Hematopoietic multipotent progenitor cell treated with erythropoietin and hydrocortisone succinate and interleukin-3 and kit ligand, for 6 days (in vitro differentiated cells): ENCODE data around the gene TMEM8B.
"Not testable (repeated sequence)": the region's sequence is repeated elsewhere in the genome, so short reads cannot be mapped to it uniquely, and the experiment has no call there.

Source experiments
- DNase-seq: peaks from one replicate; pipeline ENCODE4 v3.0.0-alpha.2; 2015

TMEM8B gene

DNA sequence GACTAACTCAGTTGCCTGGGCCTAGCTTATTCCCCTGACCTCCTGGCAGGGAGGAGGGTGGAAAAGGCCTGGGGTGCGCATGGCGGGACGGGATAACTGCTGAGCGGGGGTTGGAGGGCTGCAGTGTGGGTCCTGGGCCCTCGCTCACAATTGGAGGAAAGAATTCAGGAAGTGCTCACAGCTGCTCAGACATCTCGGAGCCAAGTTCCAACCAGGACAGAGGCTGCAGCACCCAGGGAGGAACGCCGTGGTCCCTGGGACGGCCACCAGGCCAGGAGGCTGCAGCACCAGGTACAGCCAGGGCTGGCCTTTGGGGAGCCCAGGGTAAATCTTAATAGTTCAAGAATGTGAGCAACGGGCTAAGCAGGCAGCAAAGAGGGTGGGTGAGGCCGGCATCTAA is 80.2 kb downstream of the TMEM8B start, which contains the start of gene SPAAR:
Gene SPAAR, plus strand, starts transcription at position 217 of the 400 bp plus-strand sequence. CDS start 974 bp downstream, outside the sequence.
- DNase-seq = no peak

DNA sequence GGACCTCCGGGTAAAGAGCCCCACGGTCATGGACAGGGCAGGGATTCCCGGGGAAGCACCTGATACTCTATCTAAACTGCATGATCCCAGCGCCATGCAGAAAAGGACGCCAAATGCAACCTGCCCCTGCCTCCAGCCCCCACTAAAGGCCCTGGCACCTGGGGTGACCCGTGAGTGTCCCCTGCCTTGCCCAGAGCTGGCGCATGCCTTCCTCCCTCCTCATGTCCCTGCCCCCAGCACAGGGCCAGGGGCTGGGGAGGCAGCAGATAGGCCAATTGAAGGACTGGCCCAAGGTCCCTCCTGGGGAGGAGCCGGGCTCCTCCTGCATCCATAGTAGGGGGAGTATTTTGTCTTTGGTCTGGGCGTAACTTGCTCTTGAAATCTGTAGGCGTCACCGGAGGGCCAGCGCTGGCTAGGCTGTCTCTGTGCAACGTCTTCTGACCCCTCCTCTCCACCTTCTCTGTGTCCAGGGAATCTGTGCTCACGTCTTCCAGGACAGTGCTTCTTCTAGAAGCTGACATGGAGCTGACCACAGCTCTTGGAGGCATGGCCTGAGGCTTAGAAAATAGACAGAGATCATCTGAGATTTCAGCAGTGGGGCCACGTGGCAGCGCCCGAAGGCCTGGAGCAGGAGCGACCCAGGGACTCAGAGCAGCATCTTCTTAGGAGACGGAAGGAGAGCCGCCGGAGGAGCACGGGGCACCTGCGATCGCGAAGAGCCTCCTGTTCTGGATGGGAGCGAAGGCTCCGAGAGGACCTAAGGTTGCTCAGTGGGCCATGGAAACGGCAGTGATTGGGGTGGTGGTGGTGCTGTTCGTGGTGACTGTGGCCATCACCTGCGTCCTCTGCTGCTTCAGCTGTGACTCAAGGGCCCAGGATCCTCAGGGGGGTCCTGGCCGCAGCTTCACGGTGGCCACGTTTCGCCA is 80.9 kb downstream of the TMEM8B start:
- DNase-seq = no peak

DNA sequence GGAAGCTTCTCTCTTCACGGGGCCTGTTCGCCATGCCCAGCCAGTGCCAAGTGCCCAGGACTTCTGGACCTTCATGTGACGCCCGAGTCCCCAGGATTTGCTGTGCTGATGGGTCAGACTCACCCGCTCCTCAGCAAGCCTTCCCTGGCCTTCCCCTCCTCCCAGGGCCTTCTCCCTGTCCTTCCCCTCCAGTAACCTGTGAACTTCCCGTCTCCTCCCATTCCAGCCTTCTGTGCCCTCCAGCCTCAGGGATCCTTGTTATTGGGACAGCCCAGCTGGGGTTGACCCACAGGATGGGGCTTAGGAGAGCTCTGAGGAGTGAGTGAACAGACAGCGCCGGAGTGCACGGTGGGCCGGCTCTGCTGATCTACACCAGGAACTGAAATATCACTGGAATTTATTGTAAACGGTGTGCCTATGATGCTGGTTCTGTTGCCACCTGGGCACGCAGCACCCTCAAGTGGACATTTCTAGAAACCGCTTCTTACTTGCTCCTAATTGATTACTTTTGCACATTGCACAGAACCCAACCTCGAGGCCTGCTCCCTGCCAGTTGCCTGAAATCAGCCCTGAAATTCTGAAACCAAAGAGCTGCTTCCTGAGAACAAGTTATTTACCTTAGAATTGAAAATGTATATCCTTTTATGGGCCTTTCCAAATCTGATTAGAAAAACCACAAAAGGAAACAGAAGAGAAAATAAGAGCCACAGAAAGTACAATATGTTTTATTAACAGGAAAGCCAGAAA is 81.8 kb downstream of the TMEM8B start:
- DNase-seq = peak; percentile 75

DNA sequence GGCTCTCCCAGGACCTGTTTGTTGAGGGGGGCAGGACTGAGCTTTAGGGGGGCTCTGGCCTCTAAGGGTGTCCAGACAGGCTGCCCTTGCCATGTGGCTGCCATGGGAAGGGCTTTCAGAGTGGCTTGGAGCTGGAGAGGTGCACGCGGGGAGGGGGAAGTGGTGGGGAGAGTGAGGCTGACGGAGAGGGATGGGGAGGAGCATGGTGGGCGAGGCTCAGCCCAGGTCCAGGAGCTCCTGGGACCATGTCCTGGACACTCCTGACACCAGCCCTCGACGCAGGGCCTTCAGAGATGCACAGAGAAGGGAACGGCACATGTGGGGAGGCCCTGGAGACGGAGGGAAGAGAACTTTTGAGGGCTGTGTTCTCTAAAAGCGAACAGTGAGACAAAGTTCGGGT is 82.7 kb downstream of the TMEM8B start:
- DNase-seq = no peak

DNA sequence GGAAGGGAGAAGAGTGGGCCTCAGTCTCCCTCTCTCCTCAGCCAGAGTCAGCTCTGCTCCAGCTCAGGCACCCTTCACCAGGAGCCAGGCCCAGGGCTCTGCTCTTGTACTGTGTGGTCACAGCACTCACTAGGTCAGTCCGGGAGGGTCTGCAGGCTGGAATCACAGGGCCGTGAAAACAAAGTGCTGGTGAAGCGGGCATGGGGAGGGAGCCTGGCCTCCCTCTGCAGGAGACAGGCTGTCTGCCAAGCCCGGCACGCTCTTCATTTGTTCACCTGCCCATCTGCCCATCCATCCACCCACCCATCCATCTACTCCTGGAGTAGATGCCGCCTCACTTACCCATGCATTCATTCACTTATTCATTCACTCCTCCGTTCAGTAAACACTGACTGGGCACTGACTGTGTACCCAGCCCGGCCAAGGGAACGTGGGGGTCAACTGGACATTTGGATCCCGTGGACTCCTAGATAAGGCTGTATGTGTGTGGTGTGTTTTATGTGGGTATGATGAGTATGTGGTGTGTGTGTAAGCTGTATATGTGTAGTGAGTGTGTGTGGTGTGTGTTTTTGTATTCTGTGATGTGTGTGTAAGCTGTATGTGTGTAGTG is 83.9 kb downstream of the TMEM8B start:
- DNase-seq = no peak

DNA sequence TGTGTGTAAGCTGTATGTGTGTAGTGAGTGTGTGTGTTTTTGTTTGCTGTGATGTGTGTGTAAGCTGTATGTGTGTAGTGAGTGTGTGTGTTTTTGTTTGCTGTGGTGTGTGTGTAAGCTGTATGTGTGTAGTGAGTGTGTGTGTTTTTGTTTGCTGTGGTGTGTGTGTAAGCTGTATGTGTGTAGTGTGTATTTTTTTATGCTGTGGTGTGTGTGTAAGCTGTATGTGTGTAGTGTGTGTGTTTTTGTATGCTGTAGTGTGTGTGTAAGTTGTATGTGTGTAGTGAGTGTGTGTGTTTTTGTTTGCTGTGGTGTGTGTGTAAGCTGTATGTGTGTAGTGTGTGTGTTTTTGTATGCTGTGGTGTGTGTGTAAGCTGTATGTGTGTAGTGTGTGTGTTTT is 84.4 kb downstream of the TMEM8B start:
- DNase-seq = not testable (repeated sequence)

DNA sequence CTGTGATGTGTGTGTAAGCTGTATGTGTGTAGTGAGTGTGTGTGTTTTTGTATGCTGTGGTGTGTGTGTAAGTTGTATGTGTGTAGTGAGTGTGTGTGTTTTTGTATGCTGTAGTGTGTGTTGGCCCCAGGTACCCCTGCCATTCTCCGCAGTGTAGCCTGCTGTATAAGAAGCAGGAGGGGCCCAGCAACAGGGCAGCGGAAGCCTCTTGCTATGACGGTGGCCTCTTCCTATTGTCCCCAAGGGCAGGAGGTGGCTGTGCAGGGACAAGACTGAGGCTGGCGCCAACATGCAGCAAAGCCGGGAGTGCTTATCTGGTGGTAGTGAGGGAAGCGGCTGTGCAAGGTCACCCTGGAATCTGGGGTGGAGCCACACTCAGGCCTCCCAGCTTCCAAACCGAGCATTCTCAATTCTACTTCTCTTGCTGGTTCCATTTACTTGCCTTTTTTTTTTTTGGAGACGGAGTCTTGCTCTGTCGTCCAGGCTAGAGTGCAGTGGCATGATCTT is 85.3 kb downstream of the TMEM8B start:
- DNase-seq = peak; percentile 83
